Hematopoietic multipotent progenitor cell treated with erythropoietin and hydrocortisone succinate and interleukin-3 and kit ligand, for 17 days (in vitro differentiated cells): Measurements from ENCODE around the gene HPS4.
A peak's percentile ranks its signal among the peaks of the same experiment; 100 is the strongest.

ENCODE experiments used
- DNase-seq: peaks from one replicate; pipeline ENCODE4 v3.0.0-alpha.2; 2015; ENCODE audit warnings: low spot score

HPS4 gene

GRCh38 chr22:26464312-26464711, 19.3 kb downstream of the HPS4 start:
- no peak for DNase-seq

- no peak for DNase-seq
These were observed 19.9 kb downstream of the HPS4 start for GRCh38 chr22:26463688-26464087.

DNA sequence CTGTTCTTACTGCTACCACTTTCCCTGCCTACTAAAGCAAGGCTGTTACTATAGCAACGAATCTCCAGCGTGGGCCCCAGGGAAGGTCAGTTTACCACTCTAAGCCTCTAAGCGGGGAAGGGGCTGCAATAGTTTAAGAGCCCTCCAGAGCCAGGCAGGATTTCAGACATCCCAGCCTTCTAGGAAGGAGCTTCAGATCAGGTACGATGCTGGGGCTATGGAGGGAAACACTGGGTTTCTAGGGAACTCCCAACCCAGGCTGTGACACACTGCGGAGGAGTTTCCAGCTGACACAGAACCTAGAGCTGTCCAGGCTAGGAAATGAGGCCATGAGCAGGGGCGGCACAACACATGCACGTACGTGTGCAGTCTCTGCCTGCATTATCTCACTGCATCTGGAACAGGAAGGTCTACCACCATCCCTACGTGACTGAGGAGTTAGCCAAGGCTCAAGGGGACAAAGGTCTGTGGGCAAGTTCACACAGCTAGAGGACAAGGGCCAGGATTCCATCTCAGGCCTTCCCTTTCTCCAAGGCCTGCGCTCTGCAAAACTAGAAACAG, 20.4 kb downstream of the HPS4 start:
- no peak for DNase-seq

- no peak for DNase-seq
These were observed 20.9 kb downstream of the HPS4 start for GRCh38 chr22:26462641-26463040.

GRCh38 chr22:26462051-26462450, 21.5 kb downstream of the HPS4 start:
- no peak for DNase-seq

DNA sequence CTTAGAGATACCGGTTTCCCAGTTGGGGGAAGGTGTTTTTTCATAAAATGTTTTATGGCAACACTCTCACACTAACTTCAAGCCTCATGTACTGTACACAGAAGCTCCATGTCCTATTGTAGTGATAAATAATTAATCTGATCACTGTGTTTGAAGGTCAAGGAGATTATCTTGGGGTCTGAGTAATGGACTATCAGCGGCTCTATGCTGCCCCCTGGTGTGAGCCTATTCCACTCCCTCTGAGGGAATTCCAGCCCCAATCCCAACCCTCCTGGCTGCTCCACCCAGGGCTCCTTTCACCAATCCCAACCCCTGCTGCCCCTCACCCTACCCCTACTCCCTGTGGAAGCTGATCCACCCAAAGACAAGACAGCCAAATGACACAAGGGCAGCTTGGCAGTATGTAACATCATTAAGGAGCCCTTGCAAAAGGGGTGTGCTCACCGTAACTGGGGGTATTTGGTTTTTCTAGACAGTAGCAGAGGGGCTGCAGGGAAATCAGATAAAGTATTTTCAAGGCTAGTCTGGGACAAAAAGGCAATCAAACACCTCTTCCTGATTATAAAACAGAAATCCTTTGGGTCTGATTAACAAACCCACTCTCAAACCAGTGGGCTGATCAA, 22.3 kb downstream of the HPS4 start:
- DNase-seq = peak; percentile 64

DNA sequence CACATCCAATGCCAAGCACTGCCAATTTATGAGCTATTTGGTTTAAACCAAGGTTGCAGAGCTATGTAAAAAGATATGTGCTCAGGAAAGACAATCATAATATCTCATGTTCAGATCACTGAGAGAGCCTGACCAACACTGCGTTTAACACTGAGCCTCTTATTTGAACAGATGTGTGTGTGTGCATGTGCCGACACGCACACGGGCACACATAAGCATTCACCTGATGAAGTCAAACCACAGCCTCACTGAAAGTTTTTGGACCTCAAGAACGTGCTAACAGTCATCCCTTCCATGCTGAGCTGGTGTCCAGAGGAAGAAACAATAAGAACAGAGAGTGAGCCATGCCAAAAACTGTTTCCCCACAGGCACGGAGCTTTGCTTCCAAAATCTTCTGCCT, 23.4 kb downstream of the HPS4 start:
- DNase-seq = no peak

GRCh38 chr22:26457661-26458272, 25.8 kb downstream of the HPS4 start:
- no peak for DNase-seq

DNA sequence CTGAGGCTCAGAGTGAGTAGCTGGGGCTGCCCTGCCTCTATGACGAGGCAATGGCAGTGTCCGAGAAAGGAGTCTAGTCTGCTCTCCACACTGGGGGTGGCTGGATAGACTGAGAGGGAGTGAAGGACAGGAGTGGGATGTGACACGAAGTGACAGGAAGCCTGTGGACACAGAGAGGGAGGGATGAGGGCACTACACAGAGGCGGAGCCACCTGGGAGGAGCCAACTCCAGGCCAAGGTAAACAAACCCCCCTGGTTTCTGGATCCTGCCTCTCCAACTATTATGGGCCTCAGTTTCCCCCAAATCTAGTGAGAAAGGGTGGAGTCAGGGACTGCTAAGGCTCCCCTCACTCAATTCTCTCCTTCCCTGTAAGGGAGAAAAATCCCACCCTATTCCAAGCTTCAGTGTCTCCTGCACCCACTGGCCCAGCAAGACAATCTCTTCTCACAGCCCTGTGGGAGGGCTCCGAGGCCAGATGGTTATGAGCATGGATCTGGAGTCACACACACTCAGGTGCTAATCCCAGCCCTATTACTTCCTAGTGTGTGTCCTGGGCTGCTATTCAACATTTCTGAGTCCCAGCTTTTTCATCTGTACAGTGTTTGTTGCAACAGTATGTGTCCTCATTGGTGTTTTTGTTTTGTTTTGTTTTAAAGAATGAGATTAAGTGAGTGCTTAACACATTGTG, 29.6 kb downstream of the HPS4 start:
- DNase-seq = no peak

GRCh38 chr22:26453216-26453615, 30.4 kb downstream of the HPS4 start:
- DNase-seq = no peak

- no peak for DNase-seq
These were observed 31.2 kb downstream of the HPS4 start for GRCh38 chr22:26452236-26453016.

GRCh38 chr22:26450453-26451185, 33.0 kb downstream of the HPS4 start:
- DNase-seq = no peak

- no peak for DNase-seq
These were observed 34.6 kb downstream of the HPS4 start for GRCh38 chr22:26448941-26449340.

- DNase-seq = no peak
These were observed 35.2 kb downstream of the HPS4 start for GRCh38 chr22:26448334-26448733.

DNA sequence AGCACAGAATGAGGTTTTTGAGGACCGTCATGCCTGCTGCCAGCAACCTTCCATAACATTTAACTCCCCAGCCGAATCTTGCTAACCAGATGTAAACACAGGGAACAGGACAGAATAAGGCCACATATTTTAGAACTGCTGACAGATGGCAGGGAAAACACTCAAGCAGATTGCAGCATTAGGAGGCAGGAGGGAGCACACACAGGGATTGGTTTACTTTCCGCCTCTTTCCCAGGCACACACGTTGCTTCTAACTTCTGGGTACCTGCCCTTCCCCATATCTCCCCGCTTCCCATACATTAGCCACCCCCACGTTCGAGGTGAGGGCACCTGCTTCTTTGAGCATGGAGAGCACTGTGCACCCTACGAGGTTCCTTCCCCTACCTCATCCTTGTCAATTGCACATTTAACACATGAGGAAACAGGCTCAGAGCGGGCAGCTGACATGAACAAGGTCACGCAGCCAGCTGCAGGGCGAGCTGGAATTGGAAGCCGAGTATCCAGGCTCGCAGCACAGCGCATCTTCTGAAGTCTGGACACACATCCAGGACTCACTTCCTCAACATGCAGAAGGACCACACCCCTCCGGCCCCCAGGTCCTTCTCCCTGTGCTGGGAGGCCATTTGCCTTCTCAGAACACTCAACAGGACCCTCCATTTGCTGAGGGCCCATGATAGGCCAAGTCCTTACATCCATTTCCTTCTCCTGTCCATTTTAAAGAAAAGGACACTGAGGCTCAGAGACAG, 35.8 kb downstream of the HPS4 start:
- no peak for DNase-seq

DNA sequence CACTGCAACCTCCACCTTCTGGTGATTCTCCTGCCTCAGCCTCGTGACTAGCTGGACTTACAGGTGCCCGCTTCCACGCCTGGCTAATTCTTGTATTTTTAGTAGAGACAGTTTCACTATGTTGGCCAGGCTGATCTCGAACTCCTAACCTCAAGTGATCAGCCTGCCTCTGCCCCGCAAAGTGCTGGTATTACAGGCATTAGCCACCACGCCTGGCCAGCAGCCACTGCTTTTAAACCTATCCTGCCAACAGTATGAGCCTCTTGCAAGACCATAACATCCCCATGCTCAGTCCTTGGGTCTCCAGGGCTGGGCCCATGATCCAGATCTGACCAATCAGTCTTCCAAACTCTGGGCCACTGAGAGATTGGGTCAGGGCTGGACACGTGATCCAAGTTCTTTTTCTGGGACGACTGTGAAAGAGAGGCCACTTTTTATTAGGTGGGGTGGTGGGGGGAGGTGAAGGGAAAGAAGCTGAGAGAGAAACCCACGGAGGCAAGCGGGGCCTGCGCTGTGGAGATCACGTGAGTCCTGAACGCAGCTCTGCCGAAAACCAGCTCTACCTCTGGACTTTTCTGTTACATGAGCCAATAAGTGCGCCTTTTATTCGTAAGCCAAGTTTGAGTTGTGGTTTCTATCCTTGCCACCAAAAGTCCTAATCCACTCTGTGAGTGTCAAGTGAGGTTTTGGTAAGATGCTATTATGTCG, 36.6 kb downstream of the HPS4 start:
- DNase-seq = no peak

DNA sequence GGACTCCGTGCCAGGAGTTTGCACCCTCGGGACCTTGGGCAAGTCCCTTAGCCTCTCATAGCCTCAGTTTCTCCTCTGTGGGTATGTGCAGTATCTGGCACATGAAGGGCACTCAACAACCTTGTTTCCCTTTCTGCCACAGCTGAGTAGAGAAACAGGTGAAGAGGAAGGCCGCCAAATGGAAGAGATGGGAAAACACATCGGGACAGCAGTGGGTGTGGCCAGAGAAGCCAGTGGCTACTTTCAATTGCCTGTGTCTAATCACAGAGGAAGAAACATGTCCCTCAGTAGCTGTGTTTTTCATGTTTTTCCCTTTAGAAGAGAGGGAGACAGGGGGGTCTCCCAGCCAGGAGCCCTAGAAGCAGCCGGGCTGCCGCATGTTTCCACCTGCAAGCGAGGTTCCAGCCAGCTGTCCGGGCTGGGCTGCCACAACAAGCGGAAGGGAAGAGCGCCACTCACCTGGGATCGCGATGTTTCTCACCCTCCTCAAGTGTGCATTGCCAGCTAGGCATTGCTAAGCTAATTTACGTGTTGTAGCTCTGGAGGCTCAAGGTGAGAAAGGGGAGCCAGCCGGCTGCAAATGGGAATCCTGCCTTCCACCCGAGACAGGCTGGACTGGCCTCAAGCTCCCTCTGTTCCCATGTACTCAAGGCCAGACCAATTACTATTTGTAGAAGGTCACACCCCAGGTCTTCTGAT, 37.9 kb downstream of the HPS4 start:
- DNase-seq = no peak

DNA sequence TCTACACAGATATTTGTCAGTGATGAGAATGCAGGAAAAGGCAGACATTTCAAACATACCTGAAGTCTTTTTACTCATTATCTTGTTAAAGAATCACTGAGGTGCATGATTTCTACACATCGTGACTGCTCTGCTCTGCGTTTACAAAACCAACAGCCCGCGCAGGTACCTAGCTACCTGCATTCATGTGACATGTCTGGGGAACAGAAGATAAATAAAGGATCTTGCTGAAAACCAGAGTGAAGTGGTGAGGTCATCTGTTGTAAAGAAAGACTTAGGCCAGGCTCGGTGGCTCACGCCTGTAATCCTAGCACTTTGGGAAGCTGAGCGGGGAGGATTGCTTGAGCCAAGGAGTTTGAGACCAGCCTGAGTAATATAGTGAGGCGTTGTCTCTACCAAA, 38.8 kb downstream of the HPS4 start:
- DNase-seq = no peak

DNA sequence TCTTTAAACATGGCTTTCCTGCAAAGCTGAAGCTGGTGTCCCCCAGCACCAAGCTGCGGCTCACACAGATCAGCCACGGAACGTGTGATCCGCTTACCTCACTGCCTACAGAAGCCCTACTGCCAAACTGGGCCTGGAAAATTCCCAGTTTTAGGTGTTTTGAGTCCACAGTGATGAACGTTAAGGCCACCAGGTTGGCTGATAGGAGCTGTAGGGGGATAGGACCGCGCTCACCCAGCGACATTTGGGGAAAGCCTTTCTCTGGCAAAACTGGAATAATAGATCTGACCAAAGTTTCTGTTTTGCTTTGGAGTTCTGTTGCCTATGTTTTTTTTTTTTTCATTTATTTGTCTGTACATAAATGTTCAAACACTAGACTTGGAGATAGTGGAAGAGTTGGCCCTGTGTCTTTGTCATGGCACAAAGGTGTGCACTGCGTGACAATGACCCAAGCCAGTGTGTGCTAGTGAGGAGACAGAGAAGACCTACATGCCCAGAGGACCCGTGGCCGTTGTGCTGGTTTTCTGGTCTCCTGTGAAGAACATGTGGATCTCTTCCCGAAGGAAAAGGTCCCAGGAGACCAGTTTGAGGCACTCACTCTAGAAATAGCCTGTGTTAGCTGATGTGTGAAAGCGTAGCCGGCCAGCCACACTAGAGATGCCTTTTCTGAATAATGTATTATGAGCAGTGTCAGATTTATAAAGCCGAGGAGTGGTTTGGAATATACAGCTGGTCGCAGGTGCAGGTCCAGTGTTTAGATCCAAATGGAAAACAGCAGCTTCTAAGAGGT, 39.5 kb downstream of the HPS4 start:
- no peak for DNase-seq
